ENCODE measurements around the gene SLC12A4. TPM values are rescaled to one million over a fixed set of nuclear protein-coding genes. Genes with fewer than 3 reads are reported as not detected.
A peak's percentile ranks its signal among the peaks of the same experiment; 100 is the strongest.

The SLC12A4 gene
- total RNA-seq, 1 donor from 2014 or later = 8.8 TPM

DNA sequence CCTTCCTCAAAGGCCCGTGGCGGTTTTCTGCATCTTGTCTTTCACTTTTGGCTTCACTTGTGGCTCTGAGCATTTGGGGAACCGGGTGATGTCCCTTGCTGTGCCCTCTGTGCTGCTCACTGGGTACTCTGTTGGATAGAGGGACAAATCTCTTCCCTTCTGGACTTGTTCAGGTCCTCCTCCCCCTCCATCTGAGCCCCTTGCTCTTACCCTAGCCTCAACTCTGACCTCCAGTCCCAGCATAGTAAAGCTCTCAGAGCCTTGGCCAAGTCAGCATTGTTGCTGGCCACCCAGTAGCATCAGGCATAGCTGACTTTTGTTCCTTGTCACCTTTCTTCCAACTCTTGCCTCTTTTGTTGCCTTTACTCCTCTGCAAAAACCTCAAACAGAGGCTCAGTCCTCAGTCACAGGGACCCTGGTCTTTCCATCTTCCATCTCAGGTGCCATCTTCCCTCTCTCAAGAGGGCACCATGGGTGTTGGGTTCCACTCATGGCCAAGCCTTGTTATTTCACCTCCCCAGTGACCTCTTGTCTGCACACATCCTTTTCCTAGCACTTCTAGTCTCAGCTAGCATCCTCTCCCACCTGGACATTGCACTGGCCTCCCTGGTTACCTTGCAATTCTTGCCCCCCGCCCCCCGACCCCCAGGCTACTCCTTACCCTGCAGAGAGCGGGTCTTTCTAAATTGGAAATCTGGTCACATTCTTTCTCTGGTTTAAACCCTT, 31.4 kb downstream of the SLC12A4 start:
- Histone ChIP-seq H3F3A (ENCODE audit: low read depth) (peaks cover 21% of the 10 kb centered on the region), H3K9me3 (ENCODE audit: low read depth) (no peaks in the 10 kb centered on the region), H3K36me3 (no peaks in the 10 kb centered on the region), H3K4me2 (peak overlapping the region; percentile 94), H3K4me3 (peak overlapping the region; percentile 78), H3K79me2 (ENCODE audit: low read depth) (peaks cover 16% of the 10 kb centered on the region), H3K27ac (no peak overlapping the region), H3K9ac (peak overlapping the region; percentile 77), H3K4me1 (peaks cover 12% of the 10 kb centered on the region), H3K27me3 (no peaks in the 10 kb centered on the region), H2AFZ (replicated peaks) (no peak overlapping the region), H4K20me1 (ENCODE audit: low read depth) (peaks cover 31% of the 10 kb centered on the region)
- H3K4me1 Mint-ChIP-seq = peaks cover 26% of the 10 kb centered on the region
- TF ChIP-seq, protein P1, sequence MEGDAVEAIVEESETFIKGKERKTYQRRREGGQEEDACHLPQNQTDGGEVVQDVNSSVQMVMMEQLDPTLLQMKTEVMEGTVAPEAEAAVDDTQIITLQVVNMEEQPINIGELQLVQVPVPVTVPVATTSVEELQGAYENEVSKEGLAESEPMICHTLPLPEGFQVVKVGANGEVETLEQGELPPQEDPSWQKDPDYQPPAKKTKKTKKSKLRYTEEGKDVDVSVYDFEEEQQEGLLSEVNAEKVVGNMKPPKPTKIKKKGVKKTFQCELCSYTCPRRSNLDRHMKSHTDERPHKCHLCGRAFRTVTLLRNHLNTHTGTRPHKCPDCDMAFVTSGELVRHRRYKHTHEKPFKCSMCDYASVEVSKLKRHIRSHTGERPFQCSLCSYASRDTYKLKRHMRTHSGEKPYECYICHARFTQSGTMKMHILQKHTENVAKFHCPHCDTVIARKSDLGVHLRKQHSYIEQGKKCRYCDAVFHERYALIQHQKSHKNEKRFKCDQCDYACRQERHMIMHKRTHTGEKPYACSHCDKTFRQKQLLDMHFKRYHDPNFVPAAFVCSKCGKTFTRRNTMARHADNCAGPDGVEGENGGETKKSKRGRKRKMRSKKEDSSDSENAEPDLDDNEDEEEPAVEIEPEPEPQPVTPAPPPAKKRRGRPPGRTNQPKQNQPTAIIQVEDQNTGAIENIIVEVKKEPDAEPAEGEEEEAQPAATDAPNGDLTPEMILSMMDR (IDR thresholded peaks at IDR 0.05) = no peak
- TF ChIP-seq EZH2 (IDR thresholded peaks at IDR 0.05) = no peak
- no peak for TF ChIP-seq EZH2phosphoT487 (IDR thresholded peaks at IDR 0.05)
- peaks cover 1% of the 10 kb centered on the region for H3K36me3 Mint-ChIP-seq
- DNase-seq (ENCODE audit: low spot score) = no peak
- H3K9me3 Mint-ChIP-seq = no peaks in the 10 kb centered on the region
- H3K27ac Mint-ChIP-seq = peak overlapping the region; percentile 82
- H3K4me3 Mint-ChIP-seq = peak overlapping the region; percentile 100
- peaks cover 11% of the 10 kb centered on the region for H3K27me3 Mint-ChIP-seq (ENCODE audit: insufficient read depth, low read depth)

DNA sequence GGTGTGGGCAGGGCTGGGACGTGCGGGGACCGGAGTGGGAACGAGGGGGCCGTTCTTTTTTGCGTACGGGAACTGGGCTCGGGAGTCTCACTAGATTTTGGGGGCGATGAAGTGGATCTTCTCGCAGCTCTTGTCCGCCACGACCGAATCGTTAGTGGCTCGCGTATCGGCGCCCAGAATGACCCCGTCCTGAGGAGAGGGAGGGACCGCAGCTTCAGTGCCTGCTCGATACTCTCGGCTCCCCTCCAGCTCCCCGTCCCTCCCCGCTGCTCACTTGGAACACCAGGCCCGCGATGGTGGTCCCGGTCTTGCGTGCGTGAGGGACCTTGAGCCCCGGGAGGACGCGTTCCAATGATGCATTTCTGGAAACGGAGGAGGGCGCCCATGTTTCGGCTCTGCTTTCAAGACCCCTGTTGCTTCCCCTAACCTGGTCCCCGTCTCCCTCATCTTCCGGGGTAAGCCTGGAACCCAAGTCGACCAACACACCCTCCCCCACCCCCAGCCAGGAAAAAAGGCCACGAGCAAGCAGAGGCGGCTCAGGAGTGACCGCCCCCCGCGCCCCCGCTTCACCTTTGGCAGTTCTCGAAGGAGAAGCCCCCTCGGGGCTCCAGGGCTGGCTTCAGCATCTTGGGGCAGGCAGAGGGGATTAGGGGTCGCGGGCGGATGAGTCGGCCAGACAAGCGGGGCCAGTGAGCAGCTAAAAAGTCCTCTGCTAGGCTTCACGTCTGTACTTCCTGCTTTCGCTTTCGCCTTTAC, 32.1 kb downstream of the SLC12A4 start, which contains the start of gene PSMB10:
PSMB10 (minus strand) TSS at position 727 of the 756 bp plus-strand sequence; CDS start at position 626, 101 bp downstream.
- Mint-ChIP-seq H3K4me1 (peaks cover 21% of the 10 kb centered on the region), H3K4me3 (peak within 1 kb of the TSS; percentile 100), H3K27ac (peak within 1 kb of the TSS; percentile 98), H3K27me3 (ENCODE audit: insufficient read depth, low read depth) (peaks cover 14% of the 10 kb centered on the region), H3K9me3 (no peaks in the 10 kb centered on the region), H3K36me3 (peaks cover 2% of the 10 kb centered on the region)
- Histone ChIP-seq H3K4me1 (peaks cover 12% of the 10 kb centered on the region), H3K9ac (peak within 1 kb of the TSS; percentile 77), H3K27me3 (no peaks in the 10 kb centered on the region), H3F3A (ENCODE audit: low read depth) (peaks cover 13% of the 10 kb centered on the region), H3K36me3 (no peaks in the 10 kb centered on the region), H3K27ac (no peak within 1 kb of the TSS), H3K9me3 (ENCODE audit: low read depth) (no peaks in the 10 kb centered on the region), H3K4me3 (peak within 1 kb of the TSS; percentile 78), H4K20me1 (ENCODE audit: low read depth) (peaks cover 24% of the 10 kb centered on the region), H3K4me2 (peak within 1 kb of the TSS; percentile 94), H2AFZ (replicated peaks) (peak within 1 kb of the TSS; percentile 45), H3K79me2 (ENCODE audit: low read depth) (peaks cover 16% of the 10 kb centered on the region)
- TF ChIP-seq EZH2 (IDR thresholded peaks at IDR 0.05) = no peak
- TF ChIP-seq EZH2phosphoT487 (IDR thresholded peaks at IDR 0.05) = no peak
- TF ChIP-seq, protein P1 (IDR thresholded peaks at IDR 0.05) = no peak
- peak; percentile 64 for DNase-seq (ENCODE audit: low spot score)

DNA sequence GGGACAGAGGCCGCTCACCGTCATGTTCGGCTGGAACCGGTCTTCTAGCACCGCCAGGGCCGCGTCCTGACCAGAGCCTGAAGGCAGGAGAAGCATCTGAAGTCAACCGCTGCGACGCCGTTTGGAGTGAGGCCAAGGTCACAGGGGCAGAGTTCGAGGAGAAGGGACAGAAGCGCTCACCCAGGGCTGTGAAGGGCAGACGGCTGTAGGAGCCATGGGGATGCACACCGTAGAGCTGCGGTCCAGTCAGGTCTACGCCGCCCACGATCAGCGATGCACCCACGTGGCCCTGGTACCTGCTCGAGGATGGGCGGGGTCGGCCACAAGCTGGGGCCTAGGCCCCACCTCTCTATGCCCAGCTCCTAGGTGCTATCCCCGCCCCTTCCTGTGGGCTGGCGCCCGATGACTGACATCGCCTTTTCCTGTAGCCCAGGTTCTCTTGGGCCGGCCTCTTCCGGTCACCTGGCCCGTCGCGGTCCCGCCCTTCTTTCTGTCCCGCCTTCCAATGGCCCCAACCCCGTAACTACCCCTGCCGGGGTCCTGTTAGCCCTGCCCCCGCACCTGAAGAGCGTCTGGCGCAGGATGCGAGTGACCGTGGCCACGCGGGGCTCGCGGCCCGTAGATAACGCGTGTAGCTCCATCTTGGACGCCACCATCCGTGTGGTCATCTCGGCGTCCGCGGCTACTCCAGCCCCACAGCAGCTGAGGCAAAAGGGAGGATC, 32.9 kb downstream of the SLC12A4 start:
- Histone ChIP-seq H2AFZ (replicated peaks) (peak overlapping the region; percentile 45), H3K36me3 (no peaks in the 10 kb centered on the region), H3K27ac (no peak overlapping the region), H3K4me3 (peak overlapping the region; percentile 78), H3K27me3 (no peaks in the 10 kb centered on the region), H3K9ac (peak overlapping the region; percentile 77), H3K4me1 (peaks cover 12% of the 10 kb centered on the region), H3K4me2 (peak overlapping the region; percentile 94), H3K79me2 (ENCODE audit: low read depth) (peaks cover 16% of the 10 kb centered on the region), H3K9me3 (ENCODE audit: low read depth) (no peaks in the 10 kb centered on the region), H3F3A (ENCODE audit: low read depth) (peaks cover 8% of the 10 kb centered on the region), H4K20me1 (ENCODE audit: low read depth) (peaks cover 19% of the 10 kb centered on the region)
- Mint-ChIP-seq H3K4me1 (peaks cover 21% of the 10 kb centered on the region), H3K36me3 (peaks cover 4% of the 10 kb centered on the region), H3K4me3 (peak overlapping the region; percentile 100), H3K27ac (peak overlapping the region; percentile 98), H3K9me3 (no peaks in the 10 kb centered on the region), H3K27me3 (ENCODE audit: insufficient read depth, low read depth) (peaks cover 16% of the 10 kb centered on the region)
- no peak for TF ChIP-seq EZH2phosphoT487 (IDR thresholded peaks at IDR 0.05)
- TF ChIP-seq EZH2 (IDR thresholded peaks at IDR 0.05) = no peak
- TF ChIP-seq, protein P1 (IDR thresholded peaks at IDR 0.05) = no peak
- peak; percentile 97 for DNase-seq (ENCODE audit: low spot score)

Data from neural progenitor cell (in vitro differentiated cells).